B cell (primary cell): ENCODE results near the gene AZU1. TPM values are rescaled to one million over a fixed set of nuclear protein-coding genes. Genes with fewer than 3 reads are reported as not detected.

Source experiments
- ATAC-seq: fragments of 200-7000 bp; cut with Tn5 transposase; one replicate; pipeline ENCODE4 v1.10.0; 2021; ENCODE audit warnings: low read depth, mild to moderate bottlenecking, moderate number of reproducible peaks, moderate library complexity
- CTCF ChIA-PET: fragments of 350-600 bp; sonication (Branson Sonifier 250); formaldehyde crosslinking; loops from one replicate; lab custom pipeline; 2021; ENCODE audit warnings: antibody characterized with exemption, inconsistent platforms; lab: Charles Lee
- POLR2A ChIA-PET: fragments of 350-600 bp; sonication (Branson Sonifier 250); formaldehyde crosslinking; loops from one replicate; lab custom pipeline; 2021; ENCODE audit warnings: antibody characterized with exemption; lab: Charles Lee
- DNase-seq: peaks from one replicate; pipeline ENCODE4 v3.0.0; 2013
- H2AFZ ChIP-seq: 2 replicates; pipeline ENCODE4 v1.6.1; 2012; ENCODE audit warnings: mild to moderate bottlenecking, low read depth, low read length; ENCODE audit not compliant: insufficient read depth, poor library complexity, severe bottlenecking
- H3K27ac ChIP-seq, 2 donors: 1 replicate in 1 of 2; 2 replicates in 1 of 2; pipeline ENCODE4 v1.5.1; 2012 to 2013; ENCODE audit warnings: low read length in 2 of 2, mild to moderate bottlenecking in 2 of 2, moderate library complexity in 1 of 2
- H3K27me3 ChIP-seq, 4 experiments: fragments of 200-600 bp in 1 of 4; sonication (generic) in 1 of 4; replicated peaks in 1 of 4; 1 replicate in 2 of 4; 2 replicates in 2 of 4; pipeline versions ENCODE4 v1.6.1 to v1.7.0; 2013 to 2016; ENCODE audit warnings: low read length in 3 of 4, mild to moderate bottlenecking in 2 of 4, mixed read lengths in 1 of 4, moderate library complexity in 1 of 4; ENCODE audit not compliant: insufficient read depth in 4 of 4, control insufficient read depth in 3 of 4; ENCODE audit errors: control extremely low read depth in 1 of 4
- H3K36me3 ChIP-seq, 2 experiments: replicated peaks in 1 of 2; 1 replicate in 1 of 2; 2 replicates in 1 of 2; pipeline versions ENCODE4 v1.6.1 to v1.7.1; 2013; ENCODE audit warnings: low read length in 1 of 2; ENCODE audit not compliant: insufficient read depth in 2 of 2, control insufficient read depth in 1 of 2; ENCODE audit errors: control extremely low read depth in 1 of 2, extremely low read depth in 1 of 2
- H3K4me1 ChIP-seq, 2 donors: fragments of 200-600 bp in 1 of 2; sonication (generic) in 1 of 2; 1 replicate in 1 of 2; 2 replicates in 1 of 2; pipeline versions ENCODE4 v1.5.1 to v1.6.1; 2013 to 2017; ENCODE audit warnings: low read length in 2 of 2; ENCODE audit not compliant: control insufficient read depth in 2 of 2, insufficient read depth in 2 of 2
- H3K4me2 ChIP-seq: replicated peaks from 2 replicates; pipeline ENCODE3; 2012; ENCODE audit warnings: mild to moderate bottlenecking, low read depth, low read length; ENCODE audit not compliant: poor library complexity, severe bottlenecking
- H3K4me3 ChIP-seq, 5 experiments: fragments of 200-600 bp in 1 of 5; sonication (generic) in 1 of 5; 1 replicate in 3 of 5; 2 replicates in 2 of 5; pipeline versions ENCODE4 v1.5.1 to v1.7.0; 2011 to 2016; ENCODE audit warnings: low read length in 4 of 5, mild to moderate bottlenecking in 4 of 5, low read depth in 2 of 5, control low read depth in 1 of 5, moderate library complexity in 1 of 5; ENCODE audit not compliant: insufficient read depth in 1 of 5; ENCODE audit errors: control extremely low read depth in 1 of 5, extremely low read depth in 1 of 5
- H3K79me2 ChIP-seq: fragments of 200-600 bp; sonication (generic); one replicate; pipeline ENCODE4 v1.6.0; 2016; ENCODE audit warnings: low read length; ENCODE audit not compliant: control insufficient read depth, insufficient read depth
- H3K9ac ChIP-seq: fragments of 200-600 bp; sonication (generic); 2 replicates; pipeline ENCODE4 v1.6.1; 2017; ENCODE audit warnings: mild to moderate bottlenecking, low read length, moderate library complexity
- H3K9me3 ChIP-seq, 3 donors: one replicate each; pipeline versions ENCODE4 v1.6.1 to v1.7.1; 2013; ENCODE audit warnings: low read length in 2 of 3; ENCODE audit not compliant: control insufficient read depth in 2 of 3, insufficient read depth in 1 of 3; ENCODE audit errors: control extremely low read depth in 1 of 3
- H4K20me1 ChIP-seq: 2 replicates; pipeline ENCODE4 v1.6.0; 2012; ENCODE audit warnings: mild to moderate bottlenecking, low read length; ENCODE audit not compliant: insufficient read depth, control insufficient read depth, poor library complexity, severe bottlenecking
- H3K27ac Mint-ChIP-seq: one replicate; pipeline ENCODE4 v1.8.0; 2021; ENCODE audit warnings: mixed read lengths
- H3K27me3 Mint-ChIP-seq: one replicate; pipeline ENCODE4 v1.8.0; 2021; ENCODE audit warnings: mixed read lengths
- H3K4me1 Mint-ChIP-seq: one replicate; pipeline ENCODE4 v1.8.0; 2021; ENCODE audit warnings: mixed read lengths
- H3K4me3 Mint-ChIP-seq: one replicate; pipeline ENCODE4 v1.8.0; 2021; ENCODE audit warnings: mixed read lengths
- H3K9me3 Mint-ChIP-seq: one replicate; pipeline ENCODE4 v1.8.0; 2022; ENCODE audit warnings: mixed read lengths; ENCODE audit not compliant: insufficient read depth
- EZH2 ChIP-seq: IDR thresholded peaks from 2 replicates; pipeline ENCODE4 v1.6.1; 2012; ENCODE audit warnings: borderline replicate concordance, low read depth, mild to moderate bottlenecking, moderate library complexity, low read length; ENCODE audit not compliant: insufficient read depth, poor library complexity, severe bottlenecking
- WGBS: methylation state at CpG from one replicate; pipeline ENCODE4 v1.1.5; 2013; ENCODE audit warnings: missing lambda C conversion rate; ENCODE audit not compliant: insufficient coverage; 5-methylcytosine and 5-hydroxymethylcytosine counted together
- intact Hi-C: fragments of 100-400 bp; cut with micrococcal nuclease; formaldehyde crosslinking; loops from one replicate; pipeline ENCODE4 v1.10.0; 2022
- polyA plus RNA-seq: library from polyadenylated mRNA; depleted of rRNA; stranded (reverse); fragments of >200 nt; gene quantifications from 2 replicates; pipeline ENCODE4 v1.2.3, GENCODE V29; 2012
- total RNA-seq, 2 donors: library from RNA; stranded (reverse); fragments of 120-200 nt in 1 of 2; gene quantifications; 1 replicate in 1 of 2; 2 replicates in 1 of 2; pipeline versions ENCODE4 v1.2.3 to v1.2.4, GENCODE V29; 2013 to 2022
- TF ChIP-seq, protein P1 (sequence below): fragments of 200-600 bp; IDR thresholded peaks from one replicate; pipeline ENCODE4 v1.8.0; 2022; ENCODE audit warnings: antibody characterized with exemption, mild to moderate bottlenecking

Gene AZU1
- total and polyA plus RNA-seq, 2 donors (not counting 1 experiment from before 2014, with no cell fraction given) = 0.13 to 0.44 TPM

DNA sequence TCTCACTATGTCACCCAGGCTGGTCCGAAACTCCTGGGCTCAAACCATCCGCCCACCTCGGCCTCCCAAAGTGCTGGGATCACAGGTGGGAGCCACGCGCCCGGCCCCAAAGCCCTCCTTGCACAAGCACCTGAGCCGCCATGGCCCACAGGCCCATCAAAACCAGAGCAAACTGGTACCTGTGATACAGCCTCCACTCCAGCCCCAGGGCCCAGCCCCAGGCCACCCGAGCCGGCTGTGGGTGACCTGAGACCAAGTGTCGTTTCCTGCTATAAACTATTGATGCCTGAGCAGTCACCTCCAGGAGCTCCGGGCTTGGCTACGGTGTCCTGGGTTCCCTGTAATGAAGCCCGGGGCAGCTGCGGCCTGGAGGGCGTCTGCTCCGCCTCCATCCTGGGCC lies 40.1 kb upstream of the AZU1 start:
- Histone ChIP-seq H3K27me3 (peaks cover 0 to 5% (median 0%) of the 10 kb centered on the region in 4 experiments), H3K9me3 (no peaks in the 10 kb centered on the region), H3K27ac (no peak overlapping the region), H3K9ac (no peak overlapping the region), H4K20me1 (no peaks in the 10 kb centered on the region), H3K4me3 (no peak overlapping the region), H3K4me1 (no peaks in the 10 kb centered on the region), H3K36me3 (no peaks in the 10 kb centered on the region), H3K4me2 (no peak overlapping the region), H2AFZ (no peak overlapping the region), H3K79me2 (no peaks in the 10 kb centered on the region)
- Mint-ChIP-seq H3K9me3 (no peaks in the 10 kb centered on the region), H3K27ac (no peak overlapping the region), H3K4me1 (no peaks in the 10 kb centered on the region), H3K4me3 (no peak overlapping the region), H3K27me3 (peaks cover 4% of the 10 kb centered on the region)
- WGBS = 97% methylated on average over 16 of the region's 16 CpGs
- TF ChIP-seq EZH2 = no peak
- TF ChIP-seq, protein P1, sequence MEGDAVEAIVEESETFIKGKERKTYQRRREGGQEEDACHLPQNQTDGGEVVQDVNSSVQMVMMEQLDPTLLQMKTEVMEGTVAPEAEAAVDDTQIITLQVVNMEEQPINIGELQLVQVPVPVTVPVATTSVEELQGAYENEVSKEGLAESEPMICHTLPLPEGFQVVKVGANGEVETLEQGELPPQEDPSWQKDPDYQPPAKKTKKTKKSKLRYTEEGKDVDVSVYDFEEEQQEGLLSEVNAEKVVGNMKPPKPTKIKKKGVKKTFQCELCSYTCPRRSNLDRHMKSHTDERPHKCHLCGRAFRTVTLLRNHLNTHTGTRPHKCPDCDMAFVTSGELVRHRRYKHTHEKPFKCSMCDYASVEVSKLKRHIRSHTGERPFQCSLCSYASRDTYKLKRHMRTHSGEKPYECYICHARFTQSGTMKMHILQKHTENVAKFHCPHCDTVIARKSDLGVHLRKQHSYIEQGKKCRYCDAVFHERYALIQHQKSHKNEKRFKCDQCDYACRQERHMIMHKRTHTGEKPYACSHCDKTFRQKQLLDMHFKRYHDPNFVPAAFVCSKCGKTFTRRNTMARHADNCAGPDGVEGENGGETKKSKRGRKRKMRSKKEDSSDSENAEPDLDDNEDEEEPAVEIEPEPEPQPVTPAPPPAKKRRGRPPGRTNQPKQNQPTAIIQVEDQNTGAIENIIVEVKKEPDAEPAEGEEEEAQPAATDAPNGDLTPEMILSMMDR = no peak
- POLR2A ChIA-PET = no interaction called here
- intact Hi-C loops = no loop called here
- CTCF ChIA-PET = no interaction called here
- DNase-seq (no peak), ATAC-seq (no peak)

DNA sequence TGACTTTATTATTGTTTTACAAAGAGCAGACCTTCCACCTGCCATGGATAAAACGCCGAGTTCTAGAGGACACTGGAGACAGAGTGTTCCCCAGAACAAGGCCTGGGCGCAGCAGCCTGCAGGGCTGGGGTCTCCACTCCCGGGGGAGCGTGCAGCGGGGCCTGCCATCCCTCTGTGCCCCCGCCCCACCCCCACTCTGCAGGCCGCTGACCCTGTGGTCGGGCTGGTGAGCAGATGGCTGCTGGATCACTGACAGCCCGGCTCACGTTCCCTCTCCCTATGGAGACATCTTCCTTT lies 39.0 kb upstream of the AZU1 start:
- Histone ChIP-seq H3K36me3 (no peaks in the 10 kb centered on the region), H2AFZ (no peak overlapping the region), H4K20me1 (no peaks in the 10 kb centered on the region), H3K79me2 (no peaks in the 10 kb centered on the region), H3K9ac (no peak overlapping the region), H3K4me3 (no peak overlapping the region), H3K27ac (no peak overlapping the region), H3K4me2 (no peak overlapping the region), H3K27me3 (no peaks in the 10 kb centered on the region), H3K9me3 (no peaks in the 10 kb centered on the region), H3K4me1 (no peaks in the 10 kb centered on the region)
- Mint-ChIP-seq H3K4me1 (no peaks in the 10 kb centered on the region), H3K27me3 (peaks cover 4% of the 10 kb centered on the region), H3K4me3 (no peak overlapping the region), H3K27ac (no peak overlapping the region), H3K9me3 (no peaks in the 10 kb centered on the region)
- no peak for ATAC-seq
- no peak for DNase-seq
- ChIA-PET POLR2A (interaction anchor here (0.6 kb wide), 1 partner anchor 117 kb away, joined by 3 read pairs; no protein-coding TSS in a partner anchor), CTCF (no interaction called here)
- 91% methylated on average over 10 of the region's 11 CpGs for WGBS
- no peak for TF ChIP-seq EZH2
- TF ChIP-seq, protein P1 = no peak
- intact Hi-C loops = no loop called here
